Psoas muscle (tissue), 8 donors: Measurements from ENCODE around the gene STIMATE. TPM values are rescaled to one million over a fixed set of nuclear protein-coding genes. Genes with fewer than 3 reads are reported as not detected.

Experiments
- ATAC-seq, 4 donors: fragments of 200-7000 bp; cut with Tn5 transposase; one replicate each; pipeline ENCODE4 v1.9.1; 2020; ENCODE audit warnings: moderate library complexity in 3 of 4, mild to moderate bottlenecking in 2 of 4
- DNase-seq, 2 donors: peaks; one replicate each; pipeline ENCODE4 v3.0.0-alpha.2; 2020
- H3K27ac ChIP-seq: fragments of 200-600 bp; one replicate; pipeline ENCODE4 v1.8.0; 2022
- H3K27me3 ChIP-seq, 3 donors: fragments of 200-600 bp in 1 of 3; one replicate each; pipeline versions ENCODE4 v1.6.1 to v1.8.0; 2013 to 2022; ENCODE audit warnings: low read length in 2 of 3, mild to moderate bottlenecking in 2 of 3, moderate library complexity in 1 of 3; ENCODE audit not compliant: insufficient read depth in 3 of 3
- H3K36me3 ChIP-seq, 2 donors: fragments of 200-600 bp in 1 of 2; one replicate each; pipeline versions ENCODE4 v1.6.1 to v1.8.0; 2013 to 2022; ENCODE audit warnings: low read depth in 1 of 2, mild to moderate bottlenecking in 1 of 2, moderate library complexity in 1 of 2; ENCODE audit not compliant: insufficient read depth in 1 of 2
- H3K4me1 ChIP-seq: fragments of 200-600 bp; one replicate; pipeline ENCODE4 v1.8.0; 2022
- H3K4me3 ChIP-seq: fragments of 200-600 bp; one replicate; pipeline ENCODE4 v1.8.0; 2022; ENCODE audit warnings: mild to moderate bottlenecking
- H3K9me3 ChIP-seq: fragments of 200-600 bp; one replicate; pipeline ENCODE4 v1.8.0; 2022
- WGBS, 3 donors: extraction: QIAGEN DNeasy Blood & Tissue Kit; methylation state at CpG; one replicate each; pipeline versions ENCODE4 v1.1.6 to v1.1.7; 2013; 5-methylcytosine and 5-hydroxymethylcytosine counted together
- intact Hi-C, 2 donors: fragments of 100-400 bp; cut with DNase I; formaldehyde crosslinking; loops; one replicate each; pipeline versions ENCODE4 v1.11.0 to v1.14.2; 2022
- polyA plus RNA-seq, 3 donors: library from polyadenylated mRNA; stranded (reverse); fragments of 200-250 nt; gene quantifications; one replicate each; pipeline ENCODE4 v1.2.3, GENCODE V29; 2013
- total RNA-seq, 4 donors: library from RNA; stranded (reverse); fragmentation: NEBNext Ultra II Directional in 2 of 4; extraction: Animal tissue kit (Norgen Biotek cat#: 25700) in 2 of 4; gene quantifications; one replicate each; pipeline versions ENCODE4 v1.2.1 to v1.2.4, GENCODE V29; 2021 to 2023
- TF ChIP-seq, protein P1 (sequence below): fragments of 200-600 bp; IDR thresholded peaks from one replicate; pipeline ENCODE4 v1.8.0; 2022; ENCODE audit warnings: antibody characterized with exemption
- donor health status: healthy with polysubstance abuse.
- donor health status: DM: no; HTN: no; CAD: no; lungs with moderate emphysema.
- donor health status: Bipolar disorder and iron deficiency.
- donor health status: healthy.
- donor health status: DM: yes; HTN: yes; CAD: no.
- donor health status: DM: no; HTN: no; CAD: no.
- donor health status: DM: no; HTN: no; CAD: no.
- donor health status: DM: yes; HTN: yes; CAD: no.

Gene STIMATE
- total and polyA plus RNA-seq, 7 donors: 3.5 to 22.3 (median 10.2) TPM

DNA sequence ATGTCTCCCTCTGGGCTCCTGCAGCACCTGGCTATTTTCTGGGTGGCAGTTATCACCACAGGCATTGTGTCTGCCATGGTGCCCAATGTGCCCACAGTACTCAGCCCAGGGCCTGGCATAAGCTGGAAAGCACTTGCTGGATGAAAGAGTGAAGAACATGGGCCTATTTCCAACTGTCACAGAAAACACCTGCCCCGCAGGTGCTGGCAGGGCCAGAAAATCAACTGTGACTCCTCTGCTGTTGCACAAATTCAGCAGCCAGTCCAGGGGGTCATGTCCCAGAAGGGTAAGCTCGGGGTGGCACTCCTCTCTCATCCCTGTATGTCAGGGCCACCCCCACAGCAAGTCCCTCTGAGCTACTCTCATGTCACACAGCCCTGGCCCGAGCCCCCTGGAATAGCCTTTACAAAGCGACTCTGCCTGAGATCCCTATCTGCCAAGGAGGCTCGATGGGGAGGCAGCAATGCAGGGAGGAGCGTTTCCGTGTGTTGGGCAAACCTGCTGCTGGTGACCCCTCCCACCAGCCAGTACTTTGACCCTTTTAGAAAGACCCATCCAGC is 85.8 kb downstream of the STIMATE start:
- Histone ChIP-seq H3K36me3 (peaks cover 0 to 37% of the 10 kb centered on the region in 2 donors), H3K4me1 (no peaks in the 10 kb centered on the region), H3K27me3 (no peaks in the 10 kb centered on the region), H3K9me3 (no peaks in the 10 kb centered on the region), H3K27ac (peak overlapping the region; percentile 4), H3K4me3 (no peak overlapping the region)
- intact Hi-C loops: no loop called here
- WGBS, 3 donors: 58 to 70% (median 59%) methylated on average over 7 of the region's 7 CpGs
- ATAC-seq (peak in 3 of 4 donors; percentile 11 to 31 (median 14)), DNase-seq (no peak)
- TF ChIP-seq, protein P1, sequence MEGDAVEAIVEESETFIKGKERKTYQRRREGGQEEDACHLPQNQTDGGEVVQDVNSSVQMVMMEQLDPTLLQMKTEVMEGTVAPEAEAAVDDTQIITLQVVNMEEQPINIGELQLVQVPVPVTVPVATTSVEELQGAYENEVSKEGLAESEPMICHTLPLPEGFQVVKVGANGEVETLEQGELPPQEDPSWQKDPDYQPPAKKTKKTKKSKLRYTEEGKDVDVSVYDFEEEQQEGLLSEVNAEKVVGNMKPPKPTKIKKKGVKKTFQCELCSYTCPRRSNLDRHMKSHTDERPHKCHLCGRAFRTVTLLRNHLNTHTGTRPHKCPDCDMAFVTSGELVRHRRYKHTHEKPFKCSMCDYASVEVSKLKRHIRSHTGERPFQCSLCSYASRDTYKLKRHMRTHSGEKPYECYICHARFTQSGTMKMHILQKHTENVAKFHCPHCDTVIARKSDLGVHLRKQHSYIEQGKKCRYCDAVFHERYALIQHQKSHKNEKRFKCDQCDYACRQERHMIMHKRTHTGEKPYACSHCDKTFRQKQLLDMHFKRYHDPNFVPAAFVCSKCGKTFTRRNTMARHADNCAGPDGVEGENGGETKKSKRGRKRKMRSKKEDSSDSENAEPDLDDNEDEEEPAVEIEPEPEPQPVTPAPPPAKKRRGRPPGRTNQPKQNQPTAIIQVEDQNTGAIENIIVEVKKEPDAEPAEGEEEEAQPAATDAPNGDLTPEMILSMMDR: no peak

DNA sequence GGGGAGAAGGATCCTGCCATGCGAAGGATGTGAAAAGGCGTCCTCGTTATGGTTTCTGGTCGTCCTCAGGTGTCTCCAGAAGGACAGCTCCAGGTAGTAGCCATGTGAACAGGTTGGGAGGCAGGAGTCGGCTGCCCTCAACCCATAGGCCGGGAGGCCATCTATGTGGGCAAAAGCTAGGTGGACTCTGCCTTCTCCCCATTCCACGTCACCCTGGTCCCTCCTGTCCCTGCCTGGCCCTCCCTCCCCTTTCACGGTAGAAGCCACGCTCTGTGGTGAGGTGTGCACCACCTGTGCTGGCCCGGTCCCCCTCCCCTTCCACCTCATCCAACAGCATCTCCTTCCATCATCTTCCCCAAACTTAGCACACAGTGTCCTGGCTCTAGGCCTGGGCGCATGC is 86.4 kb downstream of the STIMATE start:
- no peaks in the 10 kb centered on the region for H3K9me3 ChIP-seq
- DNase-seq: no peak
- TF ChIP-seq, protein P1: no peak
- H3K4me3 ChIP-seq: no peak overlapping the region
- no peaks in the 10 kb centered on the region for H3K27me3 ChIP-seq
- H3K36me3 ChIP-seq: peaks cover 0 to 31% of the 10 kb centered on the region in 2 donors
- peak in 3 of 4 donors; percentile 23 to 36 (median 24) for ATAC-seq
- no peaks in the 10 kb centered on the region for H3K4me1 ChIP-seq
- intact Hi-C loops: no loop called here
- 83 to 90% (median 83%) methylated on average over 11 of the region's 11 CpGs for WGBS, 3 donors
- no peak overlapping the region for H3K27ac ChIP-seq

DNA sequence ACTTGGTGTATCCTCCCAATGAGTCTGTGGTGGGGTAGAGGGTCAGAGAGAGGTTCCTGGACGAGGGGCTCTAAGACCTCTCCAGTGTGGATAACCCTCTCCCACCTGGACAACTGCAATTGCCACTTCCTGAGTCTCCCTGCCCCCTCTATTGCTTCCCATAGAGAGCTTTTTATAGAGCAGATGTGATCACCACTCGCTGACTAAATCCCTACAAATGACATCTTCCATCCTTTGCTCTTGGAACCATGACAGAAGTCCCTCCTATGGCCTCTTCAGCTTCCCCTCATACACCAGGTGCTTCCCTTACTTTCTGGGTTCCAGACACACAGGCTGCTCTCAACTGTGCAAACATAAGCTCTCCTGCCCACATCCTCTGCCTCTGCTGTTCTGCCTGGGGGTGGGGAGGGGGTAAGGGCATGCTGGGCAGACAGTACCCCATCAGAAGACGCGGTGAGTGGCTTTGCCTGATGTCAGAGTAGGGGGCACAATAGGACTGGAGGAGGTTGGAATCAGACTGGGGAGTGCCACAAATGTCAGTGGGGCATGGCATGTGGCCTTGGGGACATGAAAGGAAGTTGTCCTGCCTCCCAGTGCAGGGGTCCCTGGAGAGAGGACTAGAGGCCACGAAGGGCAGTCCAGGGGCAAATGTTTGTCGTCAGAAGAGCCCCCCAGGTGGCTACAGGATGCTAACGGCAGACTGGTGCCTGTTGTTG is 87.5 kb downstream of the STIMATE start:
- no peaks in the 10 kb centered on the region for H3K9me3 ChIP-seq
- H3K4me3 ChIP-seq: no peak overlapping the region
- no peaks in the 10 kb centered on the region for H3K4me1 ChIP-seq
- no peak overlapping the region for H3K27ac ChIP-seq
- WGBS, 3 donors: 52 to 61% (median 54%) methylated on average over 7 of the region's 7 CpGs
- TF ChIP-seq, protein P1: no peak
- intact Hi-C loops: no loop called here
- H3K27me3 ChIP-seq: no peaks in the 10 kb centered on the region
- no peak for DNase-seq
- peaks cover 0 to 20% of the 10 kb centered on the region in 2 donors for H3K36me3 ChIP-seq
- ATAC-seq: peak in 2 of 4 donors; percentile 11 to 22

DNA sequence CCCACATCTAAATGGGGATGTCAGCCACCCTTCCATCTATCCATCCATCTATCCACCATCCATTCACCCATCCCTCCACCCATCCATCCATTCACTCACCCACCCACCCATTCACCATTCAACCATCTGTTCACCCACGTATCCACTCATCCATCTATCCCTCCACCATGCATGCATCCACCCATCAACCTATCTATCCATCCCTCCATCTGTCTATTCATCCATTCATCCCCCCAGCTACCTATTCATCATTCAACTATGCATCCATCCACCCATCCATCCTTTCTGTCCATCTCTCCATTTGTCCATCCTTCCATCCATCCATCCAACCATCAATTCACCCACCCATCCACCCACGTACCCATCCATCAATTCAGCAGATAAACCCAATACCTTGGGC is 88.2 kb downstream of the STIMATE start:
- no peak for DNase-seq
- H3K27ac ChIP-seq: no peak overlapping the region
- intact Hi-C loops: no loop called here
- ATAC-seq: no peak
- no peaks in the 10 kb centered on the region for H3K9me3 ChIP-seq
- TF ChIP-seq, protein P1: no peak
- WGBS, 3 donors: 61 to 78% (median 72%) methylated on average over 2 of the region's 2 CpGs
- no peaks in the 10 kb centered on the region for H3K27me3 ChIP-seq
- no peaks in the 10 kb centered on the region for H3K4me1 ChIP-seq
- no peak overlapping the region for H3K4me3 ChIP-seq
- peaks cover 0 to 13% of the 10 kb centered on the region in 2 donors for H3K36me3 ChIP-seq
